Measurements from ENCODE around the gene PISD.

PISD gene

GRCh38 chr22:31625661-31626426 is 36.2 kb downstream of the PISD start:
- DNase-seq (ENCODE audit: low read depth in 2 of 2), result no peak

GRCh38 chr22:31625257-31625640 is 36.8 kb downstream of the PISD start:
- no peak for DNase-seq (ENCODE audit: low read depth in 2 of 2)

- DNase-seq (ENCODE audit: low read depth in 2 of 2), result no peak
These were observed 38.3 kb downstream of the PISD start for GRCh38 chr22:31623592-31624304.

GRCh38 chr22:31622980-31623379 is 39.0 kb downstream of the PISD start:
- DNase-seq (ENCODE audit: low read depth in 2 of 2), result no peak

GRCh38 chr22:31621507-31622124 is 40.4 kb downstream of the PISD start:
- DNase-seq (ENCODE audit: low read depth in 2 of 2), result no peak

GRCh38 chr22:31620756-31621480 is 41.1 kb downstream of the PISD start:
- DNase-seq (ENCODE audit: low read depth in 2 of 2), result no peak

GRCh38 chr22:31619611-31620300 is 42.3 kb downstream of the PISD start:
- no peak for DNase-seq (ENCODE audit: low read depth in 2 of 2)

- no peak for DNase-seq (ENCODE audit: low read depth in 2 of 2)
These were observed 43.4 kb downstream of the PISD start for GRCh38 chr22:31618471-31619176.

- DNase-seq (ENCODE audit: low read depth in 2 of 2), result no peak
These were observed 44.0 kb downstream of the PISD start for GRCh38 chr22:31618057-31618456.

GRCh38 chr22:31616315-31616980 is 45.6 kb downstream of the PISD start:
- peak in 1 of 2 donors; percentile 27 for DNase-seq (ENCODE audit: low read depth in 2 of 2)

- no peak for DNase-seq (ENCODE audit: low read depth in 2 of 2)
These were observed 46.1 kb downstream of the PISD start for GRCh38 chr22:31615940-31616314.

- DNase-seq (ENCODE audit: low read depth in 2 of 2), result no peak
These were observed 46.5 kb downstream of the PISD start for GRCh38 chr22:31615491-31615860.

- no peak for DNase-seq (ENCODE audit: low read depth in 2 of 2)
These were observed 47.1 kb downstream of the PISD start for GRCh38 chr22:31614781-31615490.

- DNase-seq (ENCODE audit: low read depth in 2 of 2), result no peak
These were observed 48.1 kb downstream of the PISD start for GRCh38 chr22:31613904-31614296.

- DNase-seq (ENCODE audit: low read depth in 2 of 2), result no peak
These were observed 48.6 kb downstream of the PISD start for GRCh38 chr22:31613286-31613903.

- DNase-seq (ENCODE audit: low read depth in 2 of 2), result no peak
These were observed 49.1 kb downstream of the PISD start for GRCh38 chr22:31612891-31613285.

GRCh38 chr22:31611061-31611760 is 50.8 kb downstream of the PISD start:
- DNase-seq (ENCODE audit: low read depth in 2 of 2), result no peak

GRCh38 chr22:31610611-31611010 is 51.4 kb downstream of the PISD start:
- no peak for DNase-seq (ENCODE audit: low read depth in 2 of 2)

GRCh38 chr22:31609716-31610115 is 52.3 kb downstream of the PISD start:
- DNase-seq (ENCODE audit: low read depth in 2 of 2), result no peak
